ENCODE data around the gene G2E3. TPM values are rescaled to one million over a fixed set of nuclear protein-coding genes. Genes with fewer than 3 reads are reported as not detected.
A peak's percentile ranks its signal among the peaks of the same experiment; 100 is the strongest.

The G2E3 gene
- total and polyA plus RNA-seq, 2 of the 13 experiments (the other 11 are each of a cell fraction or from before 2014, with no cell fraction given): 22.8 to 63.0 TPM

DNA sequence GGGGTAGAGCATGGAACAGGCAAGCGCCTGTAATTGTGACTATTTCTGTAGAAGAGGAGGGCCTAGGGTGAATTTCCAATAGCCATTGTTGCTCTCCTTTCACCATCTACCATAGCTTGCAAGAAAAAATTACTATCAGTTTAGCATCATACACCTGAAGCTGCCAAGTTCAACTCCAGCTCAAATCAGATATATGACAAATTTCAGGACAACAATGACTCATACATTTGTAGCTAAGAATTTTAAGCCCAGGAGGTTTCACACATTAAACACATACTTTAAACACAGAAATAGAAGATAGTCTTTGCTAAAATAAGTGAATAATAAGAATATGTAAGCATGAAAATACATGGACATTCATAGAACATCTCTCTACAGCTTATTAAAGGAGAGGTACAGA, 17.6 kb upstream of the G2E3 start:
- intact Hi-C loops (cut with micrococcal nuclease; ENCODE audit: unreplicated experiment): loop anchor here (1.0 kb wide), 1 partner anchor 10 kb away; no protein-coding TSS in a partner anchor
- 53% methylated on average over 1 of the region's 1 CpG for WGBS (ENCODE audit: low lambda C conversion rate)
- no peak for DNase-seq (ENCODE audit: low spot score)
- no TSS peak for BruUV-seq (replicated peaks)
- H4K20me1 ChIP-seq (ENCODE audit: insufficient read depth, low read length): no peaks in the 10 kb centered on the region
- ChIA-PET POLR2A (no interaction called here), CTCF (ENCODE audit: low intra/inter-chr PET ratio, low total read pairs) (no interaction called here)
- no peak overlapping the region for H2AFZ ChIP-seq (ENCODE audit: low read length)
- H3K9ac ChIP-seq (ENCODE audit: insufficient read depth, low read depth, low read length): no peak overlapping the region
- H3K4me3 ChIP-seq (replicated peaks in 1 of 3; ENCODE audit: insufficient read depth in 1 of 3, low read depth in 2 of 3, low read length in 3 of 3): no peak overlapping the region
- no peaks in the 10 kb centered on the region for H3K79me2 ChIP-seq (ENCODE audit: insufficient read depth, low read length)
- no peak for FAIRE-seq
- TF ChIP-seq ZNF75D (CRISPR knock-in tag; IDR thresholded peaks at IDR 0.05; ENCODE audit: borderline replicate concordance) (no peak), CREB1 (IDR thresholded peaks at IDR 0.05) (peak; percentile 38; the same call in 1 of the 2 replicates), CREB1 (CRISPR knock-in tag; IDR thresholded peaks at IDR 0.05) (no peak), POLR2A (IDR thresholded peaks at IDR 0.05; ENCODE audit: insufficient read depth in 1 of 2, low read depth in 2 of 2, low read length in 2 of 2) (no peak), ATRX (CRISPR knock-in tag; IDR thresholded peaks at IDR 0.05; ENCODE audit: borderline replicate concordance) (no peak)
- TF ChIP-seq, protein P1, sequence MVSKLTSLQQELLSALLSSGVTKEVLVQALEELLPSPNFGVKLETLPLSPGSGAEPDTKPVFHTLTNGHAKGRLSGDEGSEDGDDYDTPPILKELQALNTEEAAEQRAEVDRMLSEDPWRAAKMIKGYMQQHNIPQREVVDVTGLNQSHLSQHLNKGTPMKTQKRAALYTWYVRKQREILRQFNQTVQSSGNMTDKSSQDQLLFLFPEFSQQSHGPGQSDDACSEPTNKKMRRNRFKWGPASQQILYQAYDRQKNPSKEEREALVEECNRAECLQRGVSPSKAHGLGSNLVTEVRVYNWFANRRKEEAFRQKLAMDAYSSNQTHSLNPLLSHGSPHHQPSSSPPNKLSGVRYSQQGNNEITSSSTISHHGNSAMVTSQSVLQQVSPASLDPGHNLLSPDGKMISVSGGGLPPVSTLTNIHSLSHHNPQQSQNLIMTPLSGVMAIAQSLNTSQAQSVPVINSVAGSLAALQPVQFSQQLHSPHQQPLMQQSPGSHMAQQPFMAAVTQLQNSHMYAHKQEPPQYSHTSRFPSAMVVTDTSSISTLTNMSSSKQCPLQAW (CRISPR knock-in tag; IDR thresholded peaks at IDR 0.05): no peak
- TF ChIP-seq, protein P2, sequence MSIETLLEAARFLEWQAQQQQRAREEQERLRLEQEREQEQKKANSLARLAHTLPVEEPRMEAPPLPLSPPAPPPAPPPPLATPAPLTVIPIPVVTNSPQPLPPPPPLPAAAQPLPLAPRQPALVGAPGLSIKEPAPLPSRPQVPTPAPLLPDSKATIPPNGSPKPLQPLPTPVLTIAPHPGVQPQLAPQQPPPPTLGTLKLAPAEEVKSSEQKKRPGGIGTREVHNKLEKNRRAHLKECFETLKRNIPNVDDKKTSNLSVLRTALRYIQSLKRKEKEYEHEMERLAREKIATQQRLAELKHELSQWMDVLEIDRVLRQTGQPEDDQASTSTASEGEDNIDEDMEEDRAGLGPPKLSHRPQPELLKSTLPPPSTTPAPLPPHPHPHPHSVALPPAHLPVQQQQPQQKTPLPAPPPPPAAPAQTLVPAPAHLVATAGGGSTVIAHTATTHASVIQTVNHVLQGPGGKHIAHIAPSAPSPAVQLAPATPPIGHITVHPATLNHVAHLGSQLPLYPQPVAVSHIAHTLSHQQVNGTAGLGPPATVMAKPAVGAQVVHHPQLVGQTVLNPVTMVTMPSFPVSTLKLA (IDR thresholded peaks at IDR 0.05): peak; percentile 43; the same call in 1 of the 2 replicates
- H3K4me2 ChIP-seq (ENCODE audit: low read depth, low read length): no peak overlapping the region
- ATAC-seq: no peak
- no peaks in the 10 kb centered on the region for H3K9me3 ChIP-seq (ENCODE audit: low read length)
- H3K27me3 ChIP-seq (ENCODE audit: control insufficient read depth in 1 of 2, insufficient read depth in 2 of 2, low read length in 2 of 2): no peaks in the 10 kb centered on the region
- in situ Hi-C loops (cut with HindIII; ENCODE audit: extremely low pct_ligation_motif_present, low pct_unique_long_range_greater_than_20kb): no loop called here
- no peak overlapping the region for H3K27ac ChIP-seq (ENCODE audit: extremely low read length, insufficient read depth, low read length)
- H3K36me3 ChIP-seq (replicated peaks in 1 of 2; ENCODE audit: control insufficient read depth in 1 of 2, insufficient read depth in 2 of 2, low read length in 2 of 2): no peaks in the 10 kb centered on the region
- no peaks in the 10 kb centered on the region for H3K4me1 ChIP-seq (ENCODE audit: insufficient read depth, low read length)
